Glomerular visceral epithelial cell (primary cell): ENCODE data around the gene PPP1R10.
"Not testable (repeated sequence)": the region's sequence is repeated elsewhere in the genome, so short reads cannot be mapped to it uniquely, and the experiment has no call there.

Experiments used
- DNase-seq: peaks from one replicate; pipeline ENCODE4 v3.0.0-alpha.2; 2016; ENCODE audit errors: extremely low spot score

Gene PPP1R10

DNA sequence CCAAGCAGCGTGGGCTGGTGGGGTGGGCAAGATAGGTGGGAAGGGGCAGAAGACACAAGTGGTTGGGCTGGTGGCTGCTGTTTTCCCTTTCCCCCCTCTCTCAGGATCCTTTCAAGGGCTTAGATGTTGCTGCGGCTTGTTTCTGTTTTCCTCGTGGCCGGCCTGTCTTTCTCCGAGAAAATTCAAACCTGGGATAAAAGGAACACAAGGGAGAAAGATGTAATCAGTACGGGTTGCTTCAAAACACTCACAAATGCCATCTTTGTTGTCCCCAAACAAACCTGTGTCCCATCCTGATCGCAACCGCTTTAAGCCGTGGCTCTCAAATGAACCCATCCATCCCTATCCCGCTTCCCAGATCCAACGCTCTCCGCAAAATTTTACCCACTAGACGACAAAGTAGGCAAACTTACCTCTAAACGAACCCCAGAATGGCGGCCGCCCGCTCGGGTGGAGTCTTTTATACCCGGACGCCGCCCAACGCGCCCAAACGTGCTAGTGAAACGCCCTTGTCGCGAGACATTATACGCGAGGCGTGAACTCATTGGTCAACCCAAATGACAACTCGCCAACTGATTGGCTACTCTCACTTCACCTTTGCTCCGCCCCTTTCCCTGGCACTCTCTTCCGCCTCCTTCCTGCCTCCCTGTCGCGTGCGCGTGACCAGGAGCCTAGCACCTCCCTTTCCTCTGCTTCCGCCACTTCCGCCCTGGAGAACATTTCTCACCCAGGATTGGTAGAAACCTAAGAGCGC lies at the start of gene PPP1R10:
Gene PPP1R10 (minus strand): TSS at position 433 of the 754 bp plus-strand sequence. CDS start 7,299 bp downstream, outside the sequence.
- peak; percentile 100 for DNase-seq

- not testable (repeated sequence) for DNase-seq
Measured at GRCh38 chr6:30666300-30666699, 49.3 kb upstream of the PPP1R10 start.

- no peak for DNase-seq
Measured at GRCh38 chr6:30664994-30665767, 48.1 kb upstream of the PPP1R10 start.

DNA sequence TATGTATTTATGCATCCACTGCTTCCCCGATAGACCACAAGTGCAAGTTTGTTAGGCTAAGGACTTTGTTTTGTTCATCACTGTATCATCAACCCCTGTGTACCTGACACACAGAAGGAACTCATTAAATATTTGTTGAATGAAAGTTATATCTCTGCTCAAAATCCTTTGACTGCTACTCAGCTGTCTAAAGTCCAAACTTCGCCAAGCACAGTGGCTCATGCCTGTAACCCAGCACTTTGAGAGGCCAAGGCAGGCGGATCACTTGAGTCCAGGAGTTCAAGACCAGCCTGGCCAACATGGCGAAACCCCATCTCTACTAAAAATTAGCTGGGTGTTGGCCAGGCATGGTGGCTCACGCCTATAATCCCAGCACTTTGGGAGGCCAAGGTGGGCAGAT lies 40.9 kb upstream of the PPP1R10 start:
- not testable (repeated sequence) for DNase-seq

GRCh38 chr6:30657454-30657853 lies 40.4 kb upstream of the PPP1R10 start:
- DNase-seq: no peak

DNA sequence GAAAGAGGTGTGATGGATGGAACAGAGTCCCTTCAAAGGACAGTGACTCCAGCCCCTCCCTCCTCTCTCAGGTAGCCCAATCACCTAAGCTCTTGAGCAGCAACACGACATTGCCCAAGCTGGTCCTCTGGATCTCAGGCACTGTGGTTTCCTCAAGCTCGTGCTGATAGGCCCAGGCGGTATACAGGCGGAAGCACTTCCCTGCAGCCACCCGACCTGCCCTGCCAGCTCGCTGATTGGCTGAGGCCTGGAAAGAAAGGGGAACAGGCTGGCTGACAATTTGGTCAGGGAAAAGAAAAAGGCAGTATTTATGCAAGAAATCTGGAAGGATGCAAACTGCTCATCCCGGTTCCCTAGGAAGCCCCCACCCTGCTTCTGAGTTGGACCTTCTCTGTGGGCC lies 39.5 kb upstream of the PPP1R10 start:
- no peak for DNase-seq

DNA sequence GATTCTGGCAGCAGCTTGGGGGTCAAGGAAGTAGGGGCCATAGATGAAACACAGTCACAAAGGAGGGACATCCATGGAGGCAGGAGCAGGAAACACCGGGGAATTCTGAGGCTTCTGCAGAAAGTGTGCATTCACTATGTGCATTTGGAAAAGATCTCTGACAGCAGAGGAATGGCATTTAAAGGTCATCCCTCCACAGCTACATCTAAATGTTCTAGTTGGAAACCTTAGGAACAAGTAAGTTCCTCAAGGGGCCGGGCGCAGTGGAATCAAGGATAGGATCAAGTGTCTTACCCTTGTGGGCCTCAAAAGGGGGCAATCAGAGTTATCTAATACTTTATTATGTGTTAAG lies 38.7 kb upstream of the PPP1R10 start:
- DNase-seq: no peak

DNA sequence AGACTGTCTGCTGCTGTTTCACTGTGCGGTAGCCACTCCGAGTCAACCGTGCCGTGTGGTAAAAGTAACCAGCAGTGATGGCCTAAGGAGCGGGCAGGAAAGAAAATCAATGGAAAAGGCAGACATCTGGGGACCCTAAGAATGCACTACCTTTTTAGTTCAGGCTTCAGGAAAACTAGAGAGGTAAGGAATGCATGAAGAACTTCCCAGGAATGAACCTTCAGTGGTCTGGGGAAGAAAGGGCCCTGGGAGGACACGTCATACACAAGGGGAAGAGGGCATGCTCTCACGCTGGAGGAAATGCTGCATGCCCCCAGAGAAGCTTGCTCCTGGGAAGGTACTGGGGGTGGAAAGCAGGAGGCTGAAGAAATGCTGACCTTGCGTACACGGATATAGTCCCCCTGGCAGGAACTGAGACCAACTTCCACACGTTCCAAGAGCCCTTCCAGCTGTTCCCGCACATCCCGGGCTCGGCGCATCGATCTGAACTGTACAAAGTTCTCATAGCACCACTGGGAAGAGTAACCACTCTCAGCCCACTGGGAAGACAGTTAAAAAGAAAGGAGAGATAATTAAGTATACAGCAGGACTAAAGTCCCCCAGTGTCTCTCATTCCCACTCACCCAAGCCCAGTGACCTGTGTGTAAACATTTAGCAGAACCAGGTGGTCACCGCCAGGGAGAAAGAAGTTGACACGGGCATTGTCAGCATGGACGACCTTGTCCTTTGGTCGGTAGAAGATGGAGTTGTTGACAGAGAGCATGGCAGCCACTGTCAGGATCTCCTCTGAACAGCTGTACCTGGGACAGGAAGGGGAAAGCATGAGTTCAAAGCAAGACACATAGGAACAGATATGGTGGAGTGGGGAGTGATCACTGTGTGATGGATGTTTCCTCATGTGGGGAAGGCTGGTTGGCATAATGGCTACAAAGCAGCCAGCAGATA lies 38.0 kb upstream of the PPP1R10 start:
- DNase-seq: no peak

DNA sequence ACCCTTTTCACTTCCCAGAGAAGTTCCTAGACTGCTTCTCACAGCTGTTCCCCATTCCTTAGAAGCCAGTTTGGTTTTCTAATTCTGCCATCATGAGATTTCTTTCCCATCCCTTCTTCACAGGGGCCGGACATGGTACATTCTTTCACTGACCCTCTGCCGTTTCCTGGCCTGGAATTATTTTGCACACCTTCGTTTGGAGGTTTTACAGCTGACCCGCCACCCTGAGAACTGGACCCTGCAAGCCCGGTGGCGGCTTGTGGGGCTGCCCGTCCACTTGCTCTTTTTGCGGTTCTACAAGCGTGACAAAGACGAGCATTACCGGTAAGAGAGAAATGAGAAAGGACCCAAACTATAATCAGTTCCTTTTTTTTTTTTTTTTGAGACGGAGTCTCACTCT lies 34.1 kb upstream of the PPP1R10 start:
- DNase-seq: no peak

GRCh38 chr6:30647242-30648116 lies 30.4 kb upstream of the PPP1R10 start:
- DNase-seq: peak; percentile 77

DNA sequence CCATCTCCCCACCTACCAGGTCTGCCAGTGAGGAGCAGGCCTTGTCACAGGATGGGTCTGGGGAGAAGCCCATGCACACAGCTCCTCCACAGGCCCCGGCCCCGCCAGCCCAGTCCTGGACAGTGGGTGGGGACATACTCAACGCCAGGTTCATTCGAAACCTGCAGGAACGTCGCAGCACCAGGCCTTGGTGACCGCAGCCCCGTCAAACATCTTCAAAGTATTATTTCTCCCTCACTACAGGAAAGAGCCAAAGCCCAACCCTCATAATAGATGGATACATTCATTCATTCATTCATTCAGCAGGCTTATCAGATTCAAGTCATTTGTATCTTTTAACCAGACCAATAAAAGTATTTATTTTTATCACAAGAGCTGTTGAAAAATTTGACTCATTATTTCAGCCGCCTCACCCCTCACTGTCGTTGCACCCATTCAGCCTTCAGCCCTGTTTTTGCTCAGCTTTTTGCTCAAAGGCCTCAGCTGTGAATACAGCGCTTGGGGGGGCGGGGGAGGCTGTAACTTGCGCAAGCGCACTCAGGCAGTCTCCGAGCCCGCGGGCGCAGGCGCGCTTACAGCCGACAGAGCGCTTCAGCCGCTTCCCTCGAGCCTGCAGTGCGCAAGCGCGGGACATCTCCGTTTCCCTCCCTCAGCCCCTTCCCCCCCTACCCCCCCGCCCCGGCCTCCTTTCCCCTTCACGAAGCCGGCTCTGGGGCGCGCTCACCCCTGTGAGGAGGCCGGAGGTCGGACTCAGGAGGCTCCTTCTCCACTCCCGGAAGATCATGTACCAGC lies 29.6 kb upstream of the PPP1R10 start, which contains the start of gene C6orf136:
Gene C6orf136 (plus strand): TSS at position 684 of the 792 bp plus-strand sequence. CDS start 99 bp downstream, at position 783.
- DNase-seq: peak; percentile 97

GRCh38 chr6:30645989-30646388 lies 28.9 kb upstream of the PPP1R10 start:
- DNase-seq: no peak

DNA sequence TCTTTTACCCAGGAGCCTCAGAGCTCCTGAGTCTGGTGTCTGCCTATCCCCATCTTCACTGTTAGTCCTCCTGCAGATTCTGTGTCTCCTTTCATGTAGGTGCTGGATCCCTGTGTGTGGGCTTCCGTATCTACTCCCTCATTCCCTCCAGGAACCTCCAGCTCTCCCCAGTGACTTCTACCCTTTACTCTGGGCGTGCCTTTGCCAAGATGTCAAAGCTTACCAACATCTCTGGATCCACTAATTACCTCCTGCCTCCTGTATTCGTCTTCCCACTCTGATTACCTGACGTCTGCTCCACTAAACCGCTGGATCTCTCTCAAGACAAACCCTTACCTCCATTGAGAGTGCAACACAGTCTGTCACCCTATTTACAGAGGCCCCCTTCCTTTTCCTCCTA lies 27.7 kb upstream of the PPP1R10 start:
- no peak for DNase-seq

DNA sequence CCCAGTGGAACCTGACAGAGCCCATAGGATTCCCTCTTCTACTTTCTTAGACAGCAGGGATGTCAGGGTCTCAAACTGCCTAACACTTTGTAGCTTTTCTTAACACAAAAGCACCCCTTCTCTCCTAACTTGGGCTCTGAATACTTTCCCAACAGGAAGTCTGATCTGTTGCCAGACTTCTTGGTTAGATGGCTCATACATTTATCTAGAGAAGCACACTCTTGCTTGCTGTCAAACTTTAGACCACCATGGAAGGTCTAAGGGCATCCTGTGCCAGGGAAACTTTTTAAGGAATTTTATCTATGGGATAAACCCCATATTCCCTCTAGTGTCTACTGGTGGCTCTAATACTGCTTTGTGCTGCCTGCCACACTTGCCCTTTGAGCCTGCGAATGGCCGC lies 26.6 kb upstream of the PPP1R10 start:
- DNase-seq: no peak

GRCh38 chr6:30641048-30641447 lies 24.0 kb upstream of the PPP1R10 start:
- DNase-seq: no peak

DNA sequence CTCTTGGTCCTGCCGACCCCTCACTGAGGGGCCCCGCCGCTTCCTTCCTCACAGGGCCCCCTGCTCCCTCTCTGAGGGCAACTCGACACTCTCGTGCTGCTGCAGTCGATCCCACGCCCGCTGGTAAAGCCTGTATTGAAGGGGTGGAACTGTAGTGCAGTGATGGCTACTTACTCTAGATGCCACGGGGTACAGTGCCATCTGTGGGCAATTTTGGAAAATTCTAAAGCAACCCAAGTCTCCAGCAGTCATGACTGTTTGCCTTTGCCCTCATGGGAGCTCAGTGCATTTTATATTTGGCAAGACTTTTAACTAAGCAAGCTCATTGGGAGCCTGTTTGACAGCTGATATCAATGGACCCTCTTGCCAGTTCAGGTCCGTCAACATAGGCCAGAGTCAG lies 23.4 kb upstream of the PPP1R10 start:
- no peak for DNase-seq

DNA sequence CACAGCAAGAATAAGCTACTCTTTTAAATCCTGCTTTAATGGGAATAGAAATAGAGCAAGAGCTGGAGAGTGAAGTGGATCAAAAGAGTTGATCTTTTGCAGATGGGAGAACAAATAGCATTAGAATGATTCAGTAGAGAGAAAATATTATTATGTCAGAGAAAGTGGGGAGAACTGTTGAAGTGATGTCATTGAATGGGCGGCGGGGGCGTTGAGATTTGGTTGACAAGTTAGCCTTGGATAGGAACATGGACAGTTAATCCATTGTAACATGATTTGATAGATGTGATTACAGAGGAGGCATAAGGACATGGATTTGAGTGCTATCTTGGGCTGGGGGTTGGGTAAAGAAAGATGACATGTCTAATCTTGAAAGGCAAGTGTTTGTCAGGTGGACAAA lies 18.8 kb upstream of the PPP1R10 start:
- no peak for DNase-seq

DNA sequence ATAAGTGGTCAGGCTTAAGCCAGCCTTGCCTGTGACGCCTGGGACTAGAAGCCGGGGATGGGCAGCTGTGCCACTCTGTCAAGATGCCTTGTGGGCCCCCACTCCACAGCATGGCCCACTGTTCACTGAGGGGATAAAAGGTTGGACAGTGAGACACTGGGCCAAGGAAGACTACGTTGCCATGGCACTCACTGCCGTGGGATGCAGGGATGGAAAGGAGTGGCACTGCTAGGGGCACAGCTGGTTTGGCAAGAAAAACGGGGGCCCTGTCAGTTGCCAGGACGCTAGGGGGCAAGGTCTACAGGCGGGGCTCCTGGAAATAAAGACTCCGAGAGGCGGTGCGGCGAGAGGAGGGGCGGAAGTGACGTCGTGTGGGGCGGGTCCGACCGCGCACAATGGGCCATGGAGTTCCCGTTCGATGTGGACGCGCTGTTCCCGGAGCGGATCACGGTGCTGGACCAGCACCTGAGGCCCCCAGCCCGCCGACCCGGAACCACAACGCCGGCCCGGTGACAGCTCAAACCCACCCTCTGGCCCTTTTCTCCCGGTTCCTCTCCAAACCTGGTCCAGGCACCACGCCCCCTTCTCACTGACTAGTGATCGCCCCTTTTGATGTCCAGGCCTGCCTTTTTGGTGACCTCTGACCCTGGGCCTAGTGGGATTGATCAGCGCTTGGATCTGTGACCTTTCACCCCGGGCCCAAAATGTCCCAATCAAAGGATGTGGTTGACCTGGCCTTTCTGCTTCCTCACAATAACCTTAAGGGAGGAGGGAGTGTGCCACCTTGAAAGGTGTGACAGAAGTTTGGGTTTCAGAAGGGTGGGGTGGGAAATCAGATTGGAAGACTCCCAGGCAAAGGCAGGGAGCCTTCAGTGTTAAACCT lies 9.7 kb upstream of the PPP1R10 start, which contains the start of gene ATAT1:
Gene ATAT1 (plus strand): TSS at position 391 of the 883 bp plus-strand sequence.
- DNase-seq: peak; percentile 79

DNA sequence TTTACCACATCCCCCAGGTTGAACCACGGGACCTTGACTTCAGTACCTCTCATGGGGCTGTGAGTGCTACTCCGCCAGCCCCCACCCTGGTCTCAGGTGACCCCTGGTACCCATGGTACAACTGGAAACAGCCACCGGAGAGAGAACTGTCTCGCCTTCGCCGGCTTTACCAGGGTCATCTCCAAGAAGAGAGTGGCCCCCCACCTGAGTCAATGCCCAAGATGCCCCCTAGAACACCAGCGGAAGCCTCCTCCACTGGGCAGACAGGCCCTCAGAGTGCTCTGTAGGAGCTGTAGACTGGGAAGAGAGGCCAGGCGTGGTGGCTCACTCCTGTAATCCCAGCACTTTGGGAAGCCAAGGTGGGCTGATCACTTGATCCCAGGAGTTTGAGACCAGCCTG lies 8.5 kb upstream of the PPP1R10 start:
- DNase-seq: no peak
